ENCODE data around the gene LAMC2.

LAMC2 gene

DNA sequence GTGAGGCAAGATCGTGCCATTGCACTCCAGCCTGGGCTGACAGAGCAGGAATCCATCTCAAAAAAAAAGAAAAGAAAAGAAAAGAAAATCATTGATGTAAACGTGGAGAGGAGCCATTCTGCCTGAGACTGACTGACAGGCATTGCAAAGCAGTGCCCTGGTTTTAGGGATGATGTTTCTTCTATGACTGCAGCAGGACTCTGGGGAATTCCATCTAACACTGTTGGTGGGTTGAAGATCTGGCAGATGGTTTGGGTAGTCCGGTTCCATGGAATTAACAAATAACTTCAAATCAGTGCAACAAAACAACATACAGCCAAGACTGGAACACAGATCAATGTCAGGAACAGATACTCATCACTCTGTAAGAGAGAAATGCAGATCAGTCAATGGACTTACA is 17.8 kb upstream of the LAMC2 start:
- no peak for DNase-seq (ENCODE audit: low read depth, low spot score)

DNA sequence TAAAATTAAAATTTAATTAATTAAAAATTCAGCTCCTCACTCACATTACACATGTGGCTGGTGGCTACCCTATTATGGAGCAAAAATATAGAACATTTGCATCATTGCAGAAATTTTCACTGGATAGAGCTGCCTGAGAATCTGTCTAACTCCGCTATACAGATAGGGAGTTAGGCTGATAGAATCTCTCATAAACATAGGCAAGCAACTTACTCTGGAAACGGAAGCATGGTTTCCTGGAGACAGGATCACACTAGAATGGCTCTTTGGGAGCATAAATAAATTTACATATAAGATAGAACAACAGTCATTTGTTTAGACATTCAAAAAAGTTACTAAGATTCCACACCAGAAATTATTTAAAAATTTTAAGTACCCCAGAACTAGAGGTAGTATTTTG is 12.2 kb upstream of the LAMC2 start:
- no peak for DNase-seq (ENCODE audit: low read depth, low spot score)

DNA sequence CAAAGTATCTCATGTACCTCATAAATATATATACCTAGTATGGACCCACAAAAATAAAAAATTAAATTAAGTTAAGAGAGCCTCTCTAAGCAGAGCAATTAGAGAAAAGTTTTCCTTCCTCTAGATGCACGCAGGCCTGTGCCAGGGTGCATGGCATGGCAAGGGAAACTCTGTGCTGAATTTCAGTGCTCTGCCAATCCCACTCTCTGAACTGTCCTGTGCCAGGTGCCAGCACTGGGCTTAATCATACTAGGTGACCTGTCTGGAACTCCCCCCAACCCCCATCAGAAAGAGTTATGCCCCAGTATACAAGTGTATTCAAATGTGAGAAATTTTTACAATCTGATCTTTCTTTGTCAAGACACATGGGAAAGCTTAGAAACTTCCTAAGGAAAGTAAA is 10.4 kb upstream of the LAMC2 start:
- DNase-seq (ENCODE audit: low read depth, low spot score), result no peak

DNA sequence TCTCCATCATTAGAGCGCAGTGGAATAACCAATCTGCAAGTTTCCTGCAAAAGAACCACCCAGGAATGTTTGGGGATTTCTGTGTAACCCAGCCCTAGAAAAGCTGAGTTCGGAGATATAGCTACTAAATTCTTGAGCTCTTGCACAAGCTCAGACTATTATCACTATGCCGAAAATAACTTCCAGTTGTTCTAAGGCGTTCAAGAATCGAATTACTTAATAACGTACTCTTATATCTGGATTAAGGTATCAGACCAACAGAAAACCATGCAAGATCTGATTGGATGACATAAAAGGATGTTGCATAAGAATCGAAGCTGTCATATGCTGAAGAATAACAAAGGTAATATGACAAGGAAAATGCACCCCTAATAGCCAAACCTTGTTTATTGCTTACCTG is 7.5 kb upstream of the LAMC2 start:
- no peak for DNase-seq (ENCODE audit: low read depth, low spot score)

DNA sequence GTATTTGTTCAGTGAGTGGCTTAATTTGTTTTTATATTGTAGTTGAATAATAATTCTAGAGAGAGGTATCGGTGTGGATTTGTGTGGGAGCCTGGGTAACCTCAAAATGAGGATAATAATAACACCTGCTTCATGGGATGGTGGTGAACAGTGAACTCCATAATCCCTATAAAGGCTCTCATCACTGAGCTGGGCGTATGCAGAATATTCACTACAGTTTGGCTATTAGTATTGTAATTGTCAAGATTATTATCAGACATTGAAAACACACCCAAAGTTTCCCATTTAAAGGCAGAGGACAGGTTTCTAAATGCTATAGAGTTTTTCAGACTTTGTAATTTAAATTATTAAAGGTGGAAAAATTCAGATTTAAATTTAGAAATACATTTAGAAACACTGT is 7.0 kb upstream of the LAMC2 start:
- DNase-seq (ENCODE audit: low read depth, low spot score), result no peak

DNA sequence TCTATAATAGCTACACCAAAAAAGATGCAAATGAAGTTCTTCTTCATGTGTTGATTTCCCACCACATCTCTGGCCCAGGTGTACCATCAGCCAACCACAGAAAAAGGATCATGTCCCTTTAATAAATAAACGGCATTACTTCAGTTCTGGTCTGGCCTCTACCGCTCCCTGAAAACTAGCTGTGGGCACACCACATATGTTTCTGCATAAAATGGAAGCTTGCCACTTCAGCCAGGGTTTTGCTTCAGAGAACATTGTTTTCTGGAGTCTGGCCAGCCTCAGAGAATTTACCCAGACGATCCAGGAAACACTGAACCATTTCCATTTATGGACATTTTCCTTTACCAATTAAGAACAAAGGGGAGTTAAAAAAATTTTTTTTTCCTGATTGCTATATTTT is 5.8 kb upstream of the LAMC2 start:
- DNase-seq (ENCODE audit: low read depth, low spot score), result no peak

DNA sequence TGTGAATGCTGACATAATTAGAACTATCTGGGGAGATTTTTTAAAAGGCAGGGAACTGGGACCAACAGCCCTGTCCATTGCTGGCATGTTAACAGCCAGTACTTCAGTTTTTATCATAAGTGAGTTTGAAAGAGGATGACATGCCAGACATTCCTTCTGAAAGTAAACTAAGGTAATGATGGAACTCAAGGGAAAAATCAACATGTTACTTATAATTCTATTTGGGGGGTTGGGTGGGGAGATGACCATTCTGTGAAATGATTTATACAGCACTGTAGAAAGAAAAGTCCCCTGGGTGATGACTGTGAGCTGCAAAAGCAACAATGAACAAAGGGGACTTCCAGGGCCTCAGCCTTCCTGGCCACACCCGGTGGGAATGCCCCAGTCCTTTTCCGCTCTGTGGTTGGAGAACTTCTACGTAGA is 5.4 kb upstream of the LAMC2 start:
- DNase-seq (ENCODE audit: low read depth, low spot score), result no peak

DNA sequence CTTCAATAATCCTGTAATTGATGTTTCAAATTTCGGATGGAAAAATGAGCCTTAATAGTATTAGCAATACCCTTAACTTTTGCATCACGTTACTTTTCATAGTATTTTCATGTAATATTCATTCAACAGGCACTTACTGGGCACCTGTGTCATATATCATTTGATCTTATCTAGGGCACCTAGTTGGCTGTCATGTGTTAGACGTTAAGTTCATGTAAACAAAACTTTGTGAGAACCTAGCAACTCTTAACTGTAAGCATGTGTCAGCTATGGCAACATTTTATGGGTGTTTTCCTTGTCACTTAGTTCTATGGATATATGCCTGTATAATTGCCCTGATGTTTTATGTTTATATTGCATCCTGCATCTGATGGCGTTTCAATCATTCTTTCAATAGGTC is 777 bp downstream of the LAMC2 start:
- no peak for DNase-seq (ENCODE audit: low read depth, low spot score)

DNA sequence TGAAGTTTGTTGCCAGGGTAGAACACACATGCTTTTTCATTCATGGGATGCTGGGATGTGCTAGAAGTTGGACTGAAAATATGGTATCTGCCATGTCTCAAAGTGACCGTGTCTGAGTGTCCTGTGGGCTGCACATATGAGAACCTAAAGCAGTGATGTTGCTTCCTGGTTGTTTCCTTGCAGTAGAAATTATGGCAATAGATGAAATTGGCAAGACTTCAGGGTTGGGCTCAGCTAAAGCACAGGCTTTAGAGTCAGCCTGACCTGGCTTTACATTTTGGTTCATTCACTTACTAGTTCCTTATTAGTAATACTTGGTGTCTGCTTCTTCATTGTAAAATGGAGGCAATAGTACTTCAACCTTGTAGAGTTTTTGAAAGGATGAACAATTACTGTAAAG is 2.2 kb downstream of the LAMC2 start:
- DNase-seq (ENCODE audit: low read depth, low spot score), result no peak

DNA sequence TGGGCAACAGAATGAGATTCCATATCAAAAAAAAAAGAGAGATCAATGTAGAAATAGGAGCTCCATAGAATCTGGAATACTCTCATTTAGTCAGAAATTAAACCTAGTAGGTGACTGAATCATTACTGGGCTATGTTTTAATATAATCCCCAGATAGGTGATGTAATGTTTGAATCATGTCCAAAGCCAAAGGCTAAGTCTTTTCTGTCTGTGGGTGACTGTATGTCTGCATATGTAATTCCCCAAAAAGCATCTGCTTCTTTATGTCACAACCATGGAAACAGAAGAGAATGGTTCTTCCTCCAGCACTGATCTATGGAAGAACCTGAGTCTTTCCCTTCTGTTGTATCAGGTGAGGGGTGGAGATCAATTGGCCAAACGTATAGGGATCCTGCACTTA is 5.8 kb downstream of the LAMC2 start:
- DNase-seq (ENCODE audit: low read depth, low spot score), result no peak

DNA sequence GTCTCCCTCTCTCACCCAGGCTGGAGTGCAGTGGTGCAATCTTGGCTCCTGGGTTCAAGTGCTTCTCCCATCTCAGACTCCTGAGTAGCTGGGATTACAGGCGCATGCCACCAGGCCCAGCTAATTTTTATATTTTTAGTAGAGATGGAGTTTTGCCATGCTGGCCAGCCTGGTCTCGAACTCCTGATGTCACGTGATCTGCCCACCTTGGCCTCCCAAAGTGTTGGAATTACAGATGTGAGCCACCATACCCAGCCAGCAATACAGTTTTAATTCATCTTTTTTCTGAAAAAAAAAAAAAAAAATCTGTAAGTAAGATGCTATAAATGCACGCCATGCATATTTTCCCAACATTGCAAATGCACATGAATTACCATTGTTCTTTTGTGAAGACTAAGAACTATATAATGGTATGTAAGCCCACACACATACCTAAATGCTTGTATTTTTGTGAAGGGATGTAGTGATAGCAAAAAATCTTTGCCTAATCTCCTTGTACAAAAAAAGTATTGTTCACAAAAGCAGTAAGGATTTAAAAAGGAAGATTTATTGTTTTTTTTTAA is 8.0 kb downstream of the LAMC2 start:
- no peak for DNase-seq (ENCODE audit: low read depth, low spot score)

DNA sequence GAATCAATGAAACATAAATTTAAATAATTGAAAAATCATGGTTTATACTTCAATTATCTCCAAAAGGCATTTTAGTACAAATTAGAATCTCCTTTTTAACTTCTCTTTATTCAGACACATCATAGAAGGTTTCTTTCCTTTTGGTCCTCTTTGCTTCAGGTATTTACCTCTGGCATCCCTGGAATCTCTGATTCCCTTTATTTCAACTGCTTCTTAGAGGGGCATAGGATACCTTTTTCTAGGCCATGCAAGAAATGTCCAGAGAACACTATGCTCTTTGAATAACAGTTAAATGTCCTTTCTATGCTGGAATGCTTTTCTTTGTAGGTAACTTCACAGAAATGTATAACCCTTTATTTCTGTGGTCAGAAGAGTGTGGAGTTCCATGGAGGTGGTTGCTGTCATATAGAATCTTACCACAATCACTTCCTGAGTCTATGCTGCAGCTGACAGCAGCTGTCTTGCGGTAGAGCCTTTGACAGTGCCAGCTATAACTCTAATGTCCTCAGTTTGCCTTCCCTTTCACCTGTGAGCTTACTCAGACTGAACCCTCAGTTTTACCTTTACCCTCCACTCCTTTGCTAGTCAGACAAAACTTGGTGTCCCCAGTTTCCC is 8.6 kb downstream of the LAMC2 start:
- no peak for DNase-seq (ENCODE audit: low read depth, low spot score)

DNA sequence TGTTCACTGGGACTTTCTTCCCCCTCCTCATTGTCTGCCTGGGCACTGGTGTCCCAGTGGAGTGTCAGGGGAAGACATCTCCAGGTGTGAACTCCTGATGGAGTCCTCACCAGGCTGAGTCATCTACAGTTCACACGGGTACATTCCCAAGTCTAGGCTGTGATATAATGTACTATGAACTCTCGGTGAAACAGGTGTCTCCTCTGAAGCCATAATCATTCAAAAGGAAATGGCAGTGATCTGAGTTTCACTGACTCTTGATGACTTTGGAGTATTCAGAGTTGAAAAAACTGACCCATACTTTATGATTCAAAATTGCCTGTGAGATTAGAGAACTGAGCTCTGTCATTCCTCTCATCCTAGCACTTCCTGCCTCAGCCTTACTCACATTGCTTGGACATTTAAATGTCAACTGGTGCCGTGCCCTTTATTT is 9.1 kb downstream of the LAMC2 start:
- DNase-seq (ENCODE audit: low read depth, low spot score), result no peak

DNA sequence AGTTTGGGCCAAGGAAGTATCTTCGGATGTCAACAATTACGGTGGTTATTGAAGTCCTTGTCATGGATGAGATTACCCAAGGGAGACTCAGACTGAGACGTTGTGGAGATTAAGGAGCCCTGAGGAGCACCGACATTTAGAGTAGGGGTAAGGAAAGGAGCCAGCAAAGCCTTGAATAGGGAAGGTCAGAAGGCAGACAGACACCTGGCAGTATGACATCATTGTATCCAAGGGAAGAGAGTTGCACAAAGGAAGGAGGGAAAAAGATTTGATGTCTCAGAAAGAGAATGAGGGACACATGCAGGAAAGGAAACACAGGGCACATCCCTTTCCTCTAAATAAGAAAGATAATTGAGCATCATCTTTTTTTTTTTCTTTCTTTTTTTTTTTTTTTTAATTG is 11.7 kb downstream of the LAMC2 start:
- no peak for DNase-seq (ENCODE audit: low read depth, low spot score)

DNA sequence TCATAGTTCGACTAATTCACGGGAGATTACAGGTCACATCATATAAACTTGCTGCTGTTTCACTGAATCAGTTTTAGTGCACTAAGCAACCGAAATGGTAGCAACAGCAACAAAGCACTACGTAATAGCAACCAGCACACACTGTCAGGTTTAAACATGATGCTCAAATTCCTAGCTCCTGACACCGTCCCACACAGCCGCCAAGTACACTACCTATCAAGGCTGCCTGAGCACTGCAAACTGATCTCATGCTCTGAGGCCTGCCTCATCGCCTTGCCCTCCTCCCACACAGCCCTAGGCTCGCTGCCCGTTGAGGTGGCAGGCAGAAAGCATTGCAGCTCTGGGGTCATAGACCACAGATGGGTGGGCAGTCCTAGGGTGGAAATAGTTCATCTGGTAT is 12.4 kb downstream of the LAMC2 start:
- DNase-seq (ENCODE audit: low read depth, low spot score), result no peak

DNA sequence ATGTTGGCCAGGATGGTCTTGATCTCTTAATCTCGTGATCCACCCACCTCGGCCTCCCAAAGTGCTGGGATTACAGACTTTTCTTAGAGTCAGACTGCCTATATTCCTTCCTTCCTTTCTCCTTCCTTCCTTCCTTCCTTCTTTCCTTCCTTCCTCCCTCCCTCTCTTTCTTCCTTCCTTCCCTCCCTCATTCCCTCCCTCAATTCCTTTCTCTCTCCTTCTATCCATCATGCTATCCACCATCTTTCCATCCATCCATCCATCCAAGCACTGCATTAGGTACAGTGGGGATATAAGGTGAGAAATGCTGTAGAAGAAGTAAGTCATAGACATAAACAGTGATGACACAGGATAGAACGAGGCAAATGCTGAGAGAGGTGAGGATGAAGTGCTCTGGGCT is 13.2 kb downstream of the LAMC2 start:
- no peak for DNase-seq (ENCODE audit: low read depth, low spot score)

DNA sequence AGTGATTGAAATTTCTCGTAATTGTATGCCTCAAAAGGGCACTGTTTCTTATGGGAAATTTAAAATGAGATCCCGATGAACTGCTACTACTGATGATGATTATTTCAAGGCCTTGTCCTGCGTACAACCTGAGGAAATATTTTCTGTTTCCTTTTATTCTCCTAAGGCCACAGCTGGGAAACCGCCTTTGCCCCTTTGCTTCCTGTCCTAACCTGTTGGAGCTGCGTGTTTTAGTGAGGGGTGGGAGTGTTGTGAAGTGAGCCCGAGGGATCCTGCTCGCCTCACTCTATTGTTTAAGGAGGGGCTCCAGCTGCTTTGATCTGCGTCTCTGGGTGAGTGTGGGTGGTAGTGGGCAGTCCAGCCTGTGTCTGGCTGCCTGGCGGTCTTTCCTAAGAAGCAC is 14.4 kb downstream of the LAMC2 start:
- DNase-seq (ENCODE audit: low read depth, low spot score), result no peak

DNA sequence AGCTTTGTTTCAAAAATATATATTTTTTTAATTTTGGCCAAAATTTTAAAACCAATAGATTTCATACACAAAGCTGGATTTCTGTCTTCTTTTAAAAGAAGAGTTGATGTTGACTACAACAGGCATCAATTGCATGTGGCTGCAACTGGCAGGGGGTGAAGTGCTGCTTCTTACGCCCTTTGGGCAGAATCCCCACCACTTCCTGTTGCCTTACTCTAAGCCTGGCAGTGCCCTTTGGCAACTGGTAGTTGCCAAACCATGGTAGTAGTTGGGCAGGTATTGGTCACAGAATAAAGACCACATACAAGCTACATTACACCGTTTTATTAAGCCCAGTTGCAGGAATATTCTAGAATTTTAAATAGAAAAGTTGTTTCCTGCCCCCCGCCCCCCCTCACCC is 17.0 kb downstream of the LAMC2 start:
- no peak for DNase-seq (ENCODE audit: low read depth, low spot score)

DNA sequence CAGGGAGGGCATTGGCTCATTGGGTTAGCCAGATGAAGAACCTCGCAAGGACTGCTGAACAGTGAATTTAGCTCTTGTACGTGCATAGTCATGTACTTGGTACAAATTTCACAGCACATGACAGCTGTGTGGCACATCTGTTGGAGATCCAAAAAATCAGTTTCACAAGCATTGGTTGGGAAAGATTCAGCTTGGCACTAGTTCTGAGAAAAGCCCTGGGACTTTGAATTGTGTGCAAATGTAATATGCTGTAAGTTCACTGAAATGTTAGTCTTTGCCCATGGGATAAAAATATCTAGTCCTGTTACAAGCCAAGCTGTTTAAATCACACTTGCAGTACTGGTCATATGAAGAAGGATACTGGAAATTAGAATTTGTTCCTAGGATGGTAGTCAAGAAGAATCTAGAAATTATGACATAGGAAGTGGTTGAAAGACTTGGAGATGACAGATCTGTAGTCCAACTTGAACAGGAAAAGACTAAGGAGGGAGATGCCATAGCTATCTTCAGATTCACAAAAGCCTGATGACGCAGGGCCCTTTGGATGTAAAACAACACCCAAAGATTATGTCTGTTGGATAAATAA is 19.2 kb downstream of the LAMC2 start:
- no peak for DNase-seq (ENCODE audit: low read depth, low spot score)

DNA sequence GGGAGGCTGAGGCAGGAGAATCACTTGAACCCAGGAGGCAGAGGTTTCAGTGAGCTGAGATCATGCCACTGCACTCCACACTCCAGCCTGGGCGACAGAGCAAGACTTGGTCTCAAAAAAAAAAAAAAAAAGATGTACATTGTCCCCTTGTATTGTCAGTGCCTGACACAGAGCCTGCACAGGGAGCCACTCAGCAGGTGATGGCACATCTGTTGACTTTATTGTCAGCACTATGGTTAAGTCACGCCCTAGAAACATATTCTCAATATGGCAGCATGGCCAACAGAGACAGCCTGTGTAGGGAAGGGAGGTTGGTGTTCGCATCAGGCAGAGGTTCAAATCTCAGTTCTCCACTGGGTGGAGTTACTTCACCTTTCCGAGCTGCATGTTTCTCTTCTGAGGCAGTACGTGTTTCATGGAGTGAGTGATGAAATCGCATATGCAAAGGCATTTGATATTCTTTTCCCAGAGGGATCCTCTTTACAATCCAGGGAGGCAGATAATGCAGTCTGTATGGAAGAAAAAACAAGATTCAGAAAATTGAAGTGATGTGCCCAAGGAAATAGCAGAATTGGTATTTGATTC is 20.6 kb downstream of the LAMC2 start:
- DNase-seq (ENCODE audit: low read depth, low spot score), result no peak

DNA sequence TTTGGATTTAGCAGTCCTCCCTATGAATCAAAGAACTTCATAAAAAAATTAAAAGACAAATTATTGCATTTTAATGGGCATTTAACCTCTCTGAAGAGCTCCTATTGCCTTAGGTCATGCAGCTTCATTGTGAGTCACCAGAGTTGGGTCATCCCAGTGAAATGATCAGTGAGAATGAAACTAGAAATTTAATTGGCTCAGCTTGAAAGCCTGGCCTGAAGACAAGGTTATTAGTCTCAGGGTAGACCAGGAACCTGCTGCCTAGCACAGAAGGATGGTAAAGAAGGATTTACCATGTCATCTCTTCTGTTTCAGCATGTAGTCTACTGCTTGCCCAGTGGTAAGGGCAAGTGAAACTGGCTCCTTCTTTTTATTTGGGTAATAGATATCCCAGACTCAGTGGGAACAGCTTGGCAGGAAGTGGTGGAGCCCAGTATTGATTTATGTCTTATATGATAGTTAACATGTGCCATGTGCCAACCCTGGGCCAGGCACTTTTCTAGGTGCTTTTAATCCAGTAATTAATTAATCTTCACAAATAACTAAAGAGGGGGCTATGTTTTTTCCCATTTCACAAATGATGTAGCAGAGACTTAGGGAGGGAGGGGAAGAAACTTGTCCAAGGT is 23.6 kb downstream of the LAMC2 start:
- DNase-seq (ENCODE audit: low read depth, low spot score), result no peak

DNA sequence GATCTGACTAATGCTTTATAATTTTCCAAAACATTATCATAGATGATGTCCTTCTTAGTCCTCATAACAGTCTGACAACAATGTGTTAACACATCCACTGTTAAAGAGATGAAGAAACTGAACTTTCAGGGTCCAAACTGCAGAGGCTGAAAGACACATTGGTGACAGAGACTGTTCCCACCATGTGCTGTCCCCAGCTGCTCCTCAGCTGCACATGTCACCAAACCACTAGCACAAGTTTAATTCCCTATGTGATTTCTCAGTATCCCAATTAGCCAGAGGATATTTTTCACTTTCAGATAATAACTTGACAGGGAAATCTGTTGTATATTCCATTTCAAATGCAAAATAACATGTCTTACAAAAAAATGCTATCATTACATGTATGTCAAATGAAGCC is 24.6 kb downstream of the LAMC2 start:
- no peak for DNase-seq (ENCODE audit: low read depth, low spot score)

DNA sequence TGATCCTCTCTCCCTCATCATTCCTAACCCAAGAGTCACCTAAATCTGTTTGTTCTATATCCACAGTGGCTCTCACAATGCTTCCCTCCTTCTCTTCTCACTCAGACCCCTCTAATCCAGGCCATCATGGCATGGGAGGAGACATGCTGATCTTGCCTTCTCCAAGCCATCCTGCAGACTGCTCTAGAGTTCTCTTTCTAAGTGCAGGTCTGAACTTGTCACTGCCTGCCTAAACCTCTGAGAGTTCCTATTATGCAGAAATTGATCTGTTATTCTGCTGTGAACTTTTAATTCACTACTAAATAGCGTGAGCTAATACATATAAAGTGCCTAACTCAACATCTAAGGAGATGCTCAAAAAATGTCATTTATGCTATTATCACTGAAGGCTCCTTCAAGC is 26.8 kb downstream of the LAMC2 start:
- no peak for DNase-seq (ENCODE audit: low read depth, low spot score)
